K562 (cell line): Measurements from ENCODE around the gene PAQR6. TPM values are rescaled to one million over a fixed set of nuclear protein-coding genes. Genes with fewer than 3 reads are reported as not detected.

ENCODE experiments used
- HMG20A ChIP-seq: fragments of 450-650 bp; formaldehyde crosslinking; conservative IDR thresholded peaks from 2 replicates; pipeline ENCODE4 v1.4.0; 2020; ENCODE audit warnings: mild to moderate bottlenecking, mixed read lengths
- LCOR ChIP-seq: sonication (generic); formaldehyde crosslinking; IDR thresholded peaks from 2 replicates; pipeline ENCODE4 v1.8.0; 2022; ENCODE audit warnings: mild to moderate bottlenecking, missing genetic modification reagents
- NBN ChIP-seq: fragments of 450-650 bp; IDR thresholded peaks from 2 replicates; pipeline ENCODE4 v1.6.1; 2016; ENCODE audit warnings: low read depth, mild to moderate bottlenecking
- NCOA1 ChIP-seq: fragments of 450-650 bp; IDR thresholded peaks from 2 replicates; pipeline ENCODE4 v1.6.1; 2016; ENCODE audit warnings: low read depth
- SIN3A ChIP-seq, 2 experiments: fragments of 150-350 bp in 1 of 2; IDR thresholded peaks; 2 replicates each; pipeline ENCODE4 v1.6.1; 2011 to 2016; ENCODE audit warnings: borderline replicate concordance in 2 of 2, low read depth in 2 of 2, low read length in 2 of 2, mild to moderate bottlenecking in 2 of 2, moderate library complexity in 2 of 2; ENCODE audit not compliant: control insufficient read depth in 1 of 2
- SIX5 ChIP-seq, 2 experiments: IDR thresholded peaks; 2 replicates each; pipeline ENCODE4 v1.6.1; 2011; ENCODE audit warnings: low read length in 2 of 2, borderline replicate concordance in 1 of 2, low read depth in 1 of 2, mild to moderate bottlenecking in 1 of 2, moderate library complexity in 1 of 2; ENCODE audit not compliant: insufficient read depth in 1 of 2
- SMARCA4 ChIP-seq: fragments of 450-650 bp; IDR thresholded peaks from 2 replicates; pipeline ENCODE4 v1.6.1; 2016
- SRF ChIP-seq, 2 experiments: fragments of 250-450, 450-650 bp in 1 of 2; sonication (Bioruptor Pico) in 1 of 2; sonication (generic) in 1 of 2; formaldehyde crosslinking; IDR thresholded peaks; 2 replicates each; pipeline versions ENCODE4 v1.5.0 to v1.5.1; 2020 to 2022; ENCODE audit warnings: mild to moderate bottlenecking in 1 of 2, missing genetic modification reagents in 1 of 2
- ZNF174 ChIP-seq: fragments of 250-450 bp; sonication (Bioruptor Pico); IDR thresholded peaks from 2 replicates; pipeline ENCODE4 v1.4.0; 2020; ENCODE audit warnings: mild to moderate bottlenecking
- ZNF408 ChIP-seq: fragments of 250-450 bp; sonication (Bioruptor Pico); IDR thresholded peaks from 2 replicates; pipeline ENCODE4 v1.4.0; 2020; ENCODE audit warnings: low read depth, mild to moderate bottlenecking, moderate library complexity
- polyA plus RNA-seq, 8 experiments: library from polyadenylated mRNA; depleted of rRNA in 4 of 8; stranded (reverse) in 5 of 8; unstranded in 3 of 8; fragments of >200 nt; fragmentation: Nextera tagmentation in 2 of 8; fragmentation: Illumina TruSeq in 1 of 8; extraction: Ambion mirVana in 2 of 8; extraction: Trizol in 1 of 8; gene quantifications; 2 replicates each; pipeline versions ENCODE4 v1.2.1 to v1.2.3, GENCODE V29; 2011 to 2014; ENCODE audit warnings: inconsistent platforms in 1 of 8, missing spikeins in 1 of 8
- total RNA-seq, 7 experiments: library from RNA; depleted of rRNA in 6 of 7; stranded (reverse); fragments of >200 nt in 6 of 7; fragmentation: Illumina TruSeq in 2 of 7; extraction: Trizol in 2 of 7; gene quantifications; 2 replicates each; pipeline versions ENCODE4 v1.2.1 to v1.2.3, GENCODE V29; 2011 to 2021; ENCODE audit warnings: low replicate concordance in 1 of 7
- TF ChIP-seq, protein P1 (sequence below): fragments of 450-650 bp; IDR thresholded peaks from 2 replicates; pipeline ENCODE4 v1.6.1; 2018; ENCODE audit not compliant: partially characterized antibody
- TF ChIP-seq, protein P2 (sequence below): IDR thresholded peaks from 2 replicates; pipeline ENCODE4 v1.6.1; 2011; ENCODE audit warnings: borderline replicate concordance, low read depth, mild to moderate bottlenecking, moderate library complexity, low read length; ENCODE audit not compliant: insufficient read depth, poor library complexity, severe bottlenecking
- TF ChIP-seq, protein P3 (sequence below): sonication (generic); formaldehyde crosslinking; IDR thresholded peaks from 2 replicates; pipeline ENCODE4 v1.8.1; 2022; ENCODE audit warnings: missing genetic modification reagents
- TF ChIP-seq, protein P4 (sequence below): sonication (generic); formaldehyde crosslinking; IDR thresholded peaks from 2 replicates; pipeline ENCODE4 v1.8.0; 2022; ENCODE audit warnings: mild to moderate bottlenecking, missing genetic modification reagents
- TF ChIP-seq, protein P5 (sequence below): sonication (generic); formaldehyde crosslinking; IDR thresholded peaks from 2 replicates; pipeline ENCODE4 v1.8.1; 2023; ENCODE audit warnings: mild to moderate bottlenecking, missing genetic modification reagents

Gene PAQR6
- total and polyA plus RNA-seq, 9 of the 15 experiments (the other 6 are each of a cell fraction or from before 2014, with no cell fraction given) = 0.07 to 1.8 (median 0.62) TPM

DNA sequence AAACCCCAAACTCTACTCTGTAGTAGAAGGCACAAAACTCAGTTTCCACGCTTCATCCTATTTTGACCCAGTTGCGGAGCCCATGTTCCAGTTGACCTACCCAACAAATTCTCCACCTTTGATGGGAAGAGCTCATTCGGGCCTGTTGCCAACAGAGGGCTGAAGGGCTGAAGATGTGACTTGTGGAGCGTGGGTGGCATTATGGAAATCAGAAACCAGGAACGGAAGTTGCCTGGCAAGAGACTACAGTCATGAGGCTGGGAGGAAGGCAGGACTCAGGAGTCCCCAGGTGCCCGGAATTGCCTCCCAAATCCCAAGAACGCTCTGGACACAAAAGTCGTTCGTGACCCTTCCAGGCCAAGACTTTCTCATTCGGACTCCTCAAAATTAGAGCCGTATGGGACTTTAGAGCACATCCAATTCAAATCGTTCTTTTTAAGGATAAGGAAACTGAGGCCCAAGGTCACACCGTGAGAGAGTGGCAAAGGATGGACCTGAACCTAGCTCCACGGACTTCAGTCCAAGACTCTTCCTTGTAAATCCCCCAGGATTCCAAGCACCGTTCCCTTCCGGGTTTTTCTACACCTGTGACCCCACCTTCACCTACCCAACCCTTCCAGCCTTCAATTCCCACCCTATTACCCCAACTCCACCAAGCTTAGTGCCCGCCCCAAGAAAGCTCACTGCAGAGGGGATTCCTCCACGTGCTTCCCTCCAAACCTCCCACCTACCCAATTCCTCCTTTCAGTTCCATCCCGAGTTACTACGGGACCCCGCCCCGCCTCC lies 34.0 kb upstream of the PAQR6 start (continued):
- TF ChIP-seq, protein P1, sequence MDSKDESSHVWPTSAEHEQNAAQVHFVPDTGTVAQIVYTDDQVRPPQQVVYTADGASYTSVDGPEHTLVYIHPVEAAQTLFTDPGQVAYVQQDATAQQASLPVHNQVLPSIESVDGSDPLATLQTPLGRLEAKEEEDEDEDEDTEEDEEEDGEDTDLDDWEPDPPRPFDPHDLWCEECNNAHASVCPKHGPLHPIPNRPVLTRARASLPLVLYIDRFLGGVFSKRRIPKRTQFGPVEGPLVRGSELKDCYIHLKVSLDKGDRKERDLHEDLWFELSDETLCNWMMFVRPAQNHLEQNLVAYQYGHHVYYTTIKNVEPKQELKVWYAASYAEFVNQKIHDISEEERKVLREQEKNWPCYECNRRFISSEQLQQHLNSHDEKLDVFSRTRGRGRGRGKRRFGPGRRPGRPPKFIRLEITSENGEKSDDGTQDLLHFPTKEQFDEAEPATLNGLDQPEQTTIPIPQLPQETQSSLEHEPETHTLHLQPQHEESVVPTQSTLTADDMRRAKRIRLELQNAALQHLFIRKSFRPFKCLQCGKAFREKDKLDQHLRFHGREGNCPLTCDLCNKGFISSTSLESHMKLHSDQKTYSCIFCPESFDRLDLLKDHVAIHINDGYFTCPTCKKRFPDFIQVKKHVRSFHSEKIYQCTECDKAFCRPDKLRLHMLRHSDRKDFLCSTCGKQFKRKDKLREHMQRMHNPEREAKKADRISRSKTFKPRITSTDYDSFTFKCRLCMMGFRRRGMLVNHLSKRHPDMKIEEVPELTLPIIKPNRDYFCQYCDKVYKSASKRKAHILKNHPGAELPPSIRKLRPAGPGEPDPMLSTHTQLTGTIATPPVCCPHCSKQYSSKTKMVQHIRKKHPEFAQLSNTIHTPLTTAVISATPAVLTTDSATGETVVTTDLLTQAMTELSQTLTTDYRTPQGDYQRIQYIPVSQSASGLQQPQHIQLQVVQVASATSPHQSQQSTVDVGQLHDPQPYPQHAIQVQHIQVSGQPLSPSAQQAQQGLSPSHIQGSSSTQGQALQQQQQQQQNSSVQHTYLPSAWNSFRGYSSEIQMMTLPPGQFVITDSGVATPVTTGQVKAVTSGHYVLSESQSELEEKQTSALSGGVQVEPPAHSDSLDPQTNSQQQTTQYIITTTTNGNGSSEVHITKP = peak; percentile 40
- TF ChIP-seq ZNF174 = no peak
- peak; percentile 15 to 17; a peak in 1 of 4 replicates for TF ChIP-seq SIN3A (IDR thresholded peaks at IDR 0.05; ENCODE audit: borderline replicate concordance in 2 of 2, control insufficient read depth in 1 of 2, low read depth in 2 of 2, low read length in 2 of 2)
- no peak for TF ChIP-seq SIX5 (IDR thresholded peaks at IDR 0.05; ENCODE audit: borderline replicate concordance in 1 of 2, insufficient read depth in 1 of 2, low read depth in 1 of 2, low read length in 2 of 2)
- 0 out of 2 replicates have a peak, but pooled peaks have one; percentile 51 for TF ChIP-seq NBN
- TF ChIP-seq SMARCA4 = 0 out of 2 replicates have a peak, but pooled peaks have one; percentile 11
- no peak for TF ChIP-seq ZNF408
- TF ChIP-seq, protein P2, sequence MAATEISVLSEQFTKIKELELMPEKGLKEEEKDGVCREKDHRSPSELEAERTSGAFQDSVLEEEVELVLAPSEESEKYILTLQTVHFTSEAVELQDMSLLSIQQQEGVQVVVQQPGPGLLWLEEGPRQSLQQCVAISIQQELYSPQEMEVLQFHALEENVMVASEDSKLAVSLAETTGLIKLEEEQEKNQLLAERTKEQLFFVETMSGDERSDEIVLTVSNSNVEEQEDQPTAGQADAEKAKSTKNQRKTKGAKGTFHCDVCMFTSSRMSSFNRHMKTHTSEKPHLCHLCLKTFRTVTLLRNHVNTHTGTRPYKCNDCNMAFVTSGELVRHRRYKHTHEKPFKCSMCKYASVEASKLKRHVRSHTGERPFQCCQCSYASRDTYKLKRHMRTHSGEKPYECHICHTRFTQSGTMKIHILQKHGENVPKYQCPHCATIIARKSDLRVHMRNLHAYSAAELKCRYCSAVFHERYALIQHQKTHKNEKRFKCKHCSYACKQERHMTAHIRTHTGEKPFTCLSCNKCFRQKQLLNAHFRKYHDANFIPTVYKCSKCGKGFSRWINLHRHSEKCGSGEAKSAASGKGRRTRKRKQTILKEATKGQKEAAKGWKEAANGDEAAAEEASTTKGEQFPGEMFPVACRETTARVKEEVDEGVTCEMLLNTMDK = no peak
- TF ChIP-seq, protein P3, sequence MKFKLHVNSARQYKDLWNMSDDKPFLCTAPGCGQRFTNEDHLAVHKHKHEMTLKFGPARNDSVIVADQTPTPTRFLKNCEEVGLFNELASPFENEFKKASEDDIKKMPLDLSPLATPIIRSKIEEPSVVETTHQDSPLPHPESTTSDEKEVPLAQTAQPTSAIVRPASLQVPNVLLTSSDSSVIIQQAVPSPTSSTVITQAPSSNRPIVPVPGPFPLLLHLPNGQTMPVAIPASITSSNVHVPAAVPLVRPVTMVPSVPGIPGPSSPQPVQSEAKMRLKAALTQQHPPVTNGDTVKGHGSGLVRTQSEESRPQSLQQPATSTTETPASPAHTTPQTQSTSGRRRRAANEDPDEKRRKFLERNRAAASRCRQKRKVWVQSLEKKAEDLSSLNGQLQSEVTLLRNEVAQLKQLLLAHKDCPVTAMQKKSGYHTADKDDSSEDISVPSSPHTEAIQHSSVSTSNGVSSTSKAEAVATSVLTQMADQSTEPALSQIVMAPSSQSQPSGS (CRISPR knock-in tag) = no peak
- TF ChIP-seq LCOR = 0 out of 2 replicates have a peak, but pooled peaks have one; percentile 14
- TF ChIP-seq, protein P4, sequence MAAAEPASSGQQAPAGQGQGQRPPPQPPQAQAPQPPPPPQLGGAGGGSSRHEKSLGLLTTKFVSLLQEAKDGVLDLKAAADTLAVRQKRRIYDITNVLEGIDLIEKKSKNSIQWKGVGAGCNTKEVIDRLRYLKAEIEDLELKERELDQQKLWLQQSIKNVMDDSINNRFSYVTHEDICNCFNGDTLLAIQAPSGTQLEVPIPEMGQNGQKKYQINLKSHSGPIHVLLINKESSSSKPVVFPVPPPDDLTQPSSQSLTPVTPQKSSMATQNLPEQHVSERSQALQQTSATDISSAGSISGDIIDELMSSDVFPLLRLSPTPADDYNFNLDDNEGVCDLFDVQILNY (CRISPR knock-in tag) = no peak
- TF ChIP-seq HMG20A (CRISPR knock-in tag) = no peak
- TF ChIP-seq, protein P5, sequence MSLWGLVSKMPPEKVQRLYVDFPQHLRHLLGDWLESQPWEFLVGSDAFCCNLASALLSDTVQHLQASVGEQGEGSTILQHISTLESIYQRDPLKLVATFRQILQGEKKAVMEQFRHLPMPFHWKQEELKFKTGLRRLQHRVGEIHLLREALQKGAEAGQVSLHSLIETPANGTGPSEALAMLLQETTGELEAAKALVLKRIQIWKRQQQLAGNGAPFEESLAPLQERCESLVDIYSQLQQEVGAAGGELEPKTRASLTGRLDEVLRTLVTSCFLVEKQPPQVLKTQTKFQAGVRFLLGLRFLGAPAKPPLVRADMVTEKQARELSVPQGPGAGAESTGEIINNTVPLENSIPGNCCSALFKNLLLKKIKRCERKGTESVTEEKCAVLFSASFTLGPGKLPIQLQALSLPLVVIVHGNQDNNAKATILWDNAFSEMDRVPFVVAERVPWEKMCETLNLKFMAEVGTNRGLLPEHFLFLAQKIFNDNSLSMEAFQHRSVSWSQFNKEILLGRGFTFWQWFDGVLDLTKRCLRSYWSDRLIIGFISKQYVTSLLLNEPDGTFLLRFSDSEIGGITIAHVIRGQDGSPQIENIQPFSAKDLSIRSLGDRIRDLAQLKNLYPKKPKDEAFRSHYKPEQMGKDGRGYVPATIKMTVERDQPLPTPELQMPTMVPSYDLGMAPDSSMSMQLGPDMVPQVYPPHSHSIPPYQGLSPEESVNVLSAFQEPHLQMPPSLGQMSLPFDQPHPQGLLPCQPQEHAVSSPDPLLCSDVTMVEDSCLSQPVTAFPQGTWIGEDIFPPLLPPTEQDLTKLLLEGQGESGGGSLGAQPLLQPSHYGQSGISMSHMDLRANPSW (CRISPR knock-in tag) = no peak
- TF ChIP-seq NCOA1 = 0 out of 2 replicates have a peak, but pooled peaks have one; percentile 36
- no peak for TF ChIP-seq SRF (CRISPR knock-in tag; IDR thresholded peaks at IDR 0.05)
